SJSA1 (cell line): Measurements from ENCODE around the gene TTC13. TPM values are rescaled to one million over a fixed set of nuclear protein-coding genes. Genes with fewer than 3 reads are reported as not detected.
"Not testable (repeated sequence)": the region's sequence is repeated elsewhere in the genome, so short reads cannot be mapped to it uniquely, and the experiment has no call there.

Source experiments
- DNase-seq, 2 experiments: peaks; one replicate each; pipeline ENCODE4 v3.0.0-alpha.2; 2015 to 2020; ENCODE audit warnings: low spot score in 2 of 2, low read depth in 1 of 2
- H3K27ac ChIP-seq: fragments of 250-450 bp; sonication (Bioruptor Pico); 2 replicates; pipeline ENCODE4 v1.5.1; 2020; ENCODE audit warnings: mild to moderate bottlenecking, moderate library complexity
- H3K27me3 ChIP-seq: fragments of 250-450 bp; sonication (Bioruptor Pico); replicated peaks from 2 replicates; pipeline ENCODE4 v1.5.1; 2020; ENCODE audit warnings: mild to moderate bottlenecking, moderate library complexity
- H3K36me3 ChIP-seq: fragments of 250-450 bp; sonication (Bioruptor Pico); 2 replicates; pipeline ENCODE4 v1.5.1; 2020; ENCODE audit warnings: mild to moderate bottlenecking
- H3K4me1 ChIP-seq: fragments of 250-450 bp; sonication (Bioruptor Pico); replicated peaks from 2 replicates; pipeline ENCODE4 v1.6.1; 2021; ENCODE audit warnings: mild to moderate bottlenecking
- H3K4me3 ChIP-seq: fragments of 250-450 bp; sonication (Bioruptor Pico); 2 replicates; pipeline ENCODE4 v1.5.1; 2020; ENCODE audit warnings: mild to moderate bottlenecking
- H3K9me3 ChIP-seq: fragments of 250-450 bp; sonication (Bioruptor Pico); replicated peaks from 2 replicates; pipeline ENCODE4 v1.5.1; 2020; ENCODE audit warnings: mild to moderate bottlenecking
- total RNA-seq: library from RNA; depleted of rRNA; stranded (reverse); fragments of >200 nt; shearing (Covaris generic); gene quantifications from 2 replicates; pipeline ENCODE4 v1.2.3, GENCODE V29; 2014; rRNA removed

TTC13 gene
- total RNA-seq: 8.5 and 9.9 TPM in 2 replicates

DNA sequence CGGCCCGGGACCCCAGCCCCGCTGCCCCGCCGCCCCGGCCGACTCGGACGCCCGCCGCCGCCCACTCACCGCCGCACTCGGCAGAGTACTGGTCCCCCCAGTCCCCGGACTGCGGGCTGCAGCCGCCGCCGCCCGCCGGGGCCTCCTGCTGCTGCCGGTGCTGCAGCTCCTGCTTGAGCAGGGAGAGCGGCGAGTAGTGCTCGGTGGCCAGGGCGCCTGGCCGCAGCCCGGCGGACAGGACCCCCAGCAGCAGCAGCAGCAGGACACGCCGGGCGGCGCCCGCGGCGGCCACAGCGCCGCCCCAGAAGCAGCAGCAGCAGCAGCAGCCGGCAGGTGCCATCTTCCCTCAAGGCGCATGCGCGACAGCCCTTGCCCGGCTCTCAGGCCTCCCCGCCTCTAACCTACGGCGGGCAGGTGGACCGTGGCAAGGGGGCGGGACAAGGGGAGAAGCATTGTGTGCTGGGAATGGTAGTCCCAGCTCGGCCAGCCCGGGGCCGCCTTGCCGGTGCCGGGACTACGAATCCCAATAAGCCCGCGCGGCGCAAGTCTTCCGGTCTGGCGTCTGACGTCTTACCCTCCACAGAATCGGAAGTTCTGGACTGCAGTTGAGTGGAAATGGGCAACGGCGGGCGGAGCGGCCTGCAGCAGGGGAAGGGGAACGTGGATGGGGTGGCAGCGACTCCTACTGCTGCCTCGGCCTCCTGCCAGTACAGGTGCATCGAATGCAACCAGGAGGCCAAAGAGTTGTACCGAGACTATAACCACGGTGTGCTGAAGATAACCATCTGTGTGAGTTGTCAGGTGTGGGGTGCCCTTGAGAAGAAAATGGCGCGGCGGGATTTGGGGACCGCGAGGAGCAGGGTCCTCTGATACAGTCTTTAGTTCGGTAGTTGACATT is at the start of gene TTC13, which contains the start of gene ARV1:
Gene TTC13, minus strand, starts transcription at position 371 of the 898 bp plus-strand sequence. Its CDS starts 31 bp downstream, at position 340.
Gene ARV1, plus strand, starts transcription at position 604 of the 898 bp plus-strand sequence. Its CDS starts 12 bp downstream, at position 616.
- peak; percentile 95 to 98 for DNase-seq
- Histone ChIP-seq H3K4me3 (peak within 1 kb of the TSS; percentile 93), H3K9me3 (no peaks in the 10 kb centered on the region), H3K27ac (no peak within 1 kb of the TSS), H3K4me1 (peaks cover 13% of the 10 kb centered on the region), H3K27me3 (no peaks in the 10 kb centered on the region), H3K36me3 (peaks cover 10% of the 10 kb centered on the region)

- H3K36me3 ChIP-seq: no peaks in the 10 kb centered on the region
- H3K9me3 ChIP-seq: no peaks in the 10 kb centered on the region
- no peaks in the 10 kb centered on the region for H3K4me1 ChIP-seq
- DNase-seq: no peak
- H3K27ac ChIP-seq: no peak overlapping the region
- H3K27me3 ChIP-seq: no peaks in the 10 kb centered on the region
- H3K4me3 ChIP-seq: no peak overlapping the region
Observed at GRCh38 chr1:231027971-231028370, 49.3 kb upstream of the TTC13 start.

- Histone ChIP-seq H3K4me1 (no peaks in the 10 kb centered on the region), H3K36me3 (no peaks in the 10 kb centered on the region), H3K9me3 (no peaks in the 10 kb centered on the region), H3K27me3 (no peaks in the 10 kb centered on the region), H3K27ac (no peak overlapping the region), H3K4me3 (no peak overlapping the region)
- no peak for DNase-seq
Observed at GRCh38 chr1:231027136-231027925, 48.7 kb upstream of the TTC13 start.

GRCh38 chr1:231026576-231026975 is 47.9 kb upstream of the TTC13 start:
- Histone ChIP-seq H3K4me3 (no peak overlapping the region), H3K36me3 (no peaks in the 10 kb centered on the region), H3K9me3 (no peaks in the 10 kb centered on the region), H3K27ac (no peak overlapping the region), H3K27me3 (no peaks in the 10 kb centered on the region), H3K4me1 (peaks cover 4% of the 10 kb centered on the region)
- no peak for DNase-seq

DNA sequence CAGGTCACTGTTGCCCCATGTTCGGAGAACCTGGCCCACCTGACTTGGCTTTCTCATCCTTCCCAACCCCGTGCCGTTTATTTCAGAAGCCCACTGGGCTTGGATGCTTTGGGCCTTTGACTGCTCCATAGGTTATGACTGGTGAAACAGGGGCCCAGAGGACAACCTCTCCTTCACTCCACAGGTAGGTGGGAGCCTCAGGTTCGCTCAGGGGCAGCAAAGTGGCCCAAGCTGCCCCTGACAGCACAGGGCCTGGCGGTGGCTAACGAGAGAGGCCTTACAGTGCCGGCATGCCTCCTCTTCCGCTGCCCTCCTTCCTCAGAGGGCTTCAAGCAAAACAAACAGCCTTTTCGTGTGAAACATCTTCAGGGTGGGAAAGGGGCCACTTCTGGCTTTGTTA is 44.5 kb upstream of the TTC13 start:
- Histone ChIP-seq H3K36me3 (peaks cover 6% of the 10 kb centered on the region; the same call in 1 of the 2 replicates), H3K4me1 (peaks cover 22% of the 10 kb centered on the region), H3K27ac (no peak overlapping the region), H3K4me3 (no peak overlapping the region), H3K27me3 (no peaks in the 10 kb centered on the region), H3K9me3 (no peaks in the 10 kb centered on the region)
- DNase-seq: no peak

GRCh38 chr1:231022543-231022942 is 43.9 kb upstream of the TTC13 start:
- H3K4me1 ChIP-seq: peaks cover 22% of the 10 kb centered on the region
- H3K4me3 ChIP-seq, H3K36me3 ChIP-seq, H3K27me3 ChIP-seq, DNase-seq, H3K9me3 ChIP-seq, H3K27ac ChIP-seq: not testable (repeated sequence)

GRCh38 chr1:231021540-231022031 is 42.9 kb upstream of the TTC13 start:
- no peaks in the 10 kb centered on the region for H3K9me3 ChIP-seq
- H3K27me3 ChIP-seq: no peaks in the 10 kb centered on the region
- peak; percentile 23 to 45 for DNase-seq
- peaks cover 9% of the 10 kb centered on the region; the same call in 1 of the 2 replicates for H3K36me3 ChIP-seq
- peaks cover 22% of the 10 kb centered on the region for H3K4me1 ChIP-seq
- H3K4me3 ChIP-seq: no peak overlapping the region
- H3K27ac ChIP-seq: no peak overlapping the region

DNA sequence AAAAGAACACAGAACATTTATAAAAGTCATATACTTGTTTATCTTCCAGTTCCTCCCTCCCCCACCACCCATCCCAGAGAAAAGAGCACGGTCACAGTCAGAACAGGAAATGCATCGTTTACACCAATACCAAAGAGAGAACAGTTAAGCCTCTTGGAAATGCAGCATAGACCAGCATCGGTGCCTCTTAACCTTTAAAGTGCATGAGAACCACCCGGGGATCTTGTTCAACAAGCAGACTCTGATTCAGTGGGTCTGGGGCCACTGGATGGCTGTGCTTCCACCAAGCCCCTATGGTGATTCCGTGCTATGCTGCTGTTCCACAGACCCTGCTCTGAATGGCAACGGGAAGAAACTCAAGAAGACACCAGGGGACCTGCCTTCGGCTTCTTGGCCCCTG is 42.2 kb upstream of the TTC13 start:
- Histone ChIP-seq H3K4me3 (no peak overlapping the region), H3K9me3 (no peaks in the 10 kb centered on the region), H3K27ac (0 out of 2 replicates have a peak overlapping the region, but pooled peaks have one; percentile 40), H3K36me3 (peaks cover 9% of the 10 kb centered on the region; the same call in 1 of the 2 replicates), H3K4me1 (peaks cover 22% of the 10 kb centered on the region), H3K27me3 (no peaks in the 10 kb centered on the region)
- DNase-seq: peak; percentile 33 to 34

DNA sequence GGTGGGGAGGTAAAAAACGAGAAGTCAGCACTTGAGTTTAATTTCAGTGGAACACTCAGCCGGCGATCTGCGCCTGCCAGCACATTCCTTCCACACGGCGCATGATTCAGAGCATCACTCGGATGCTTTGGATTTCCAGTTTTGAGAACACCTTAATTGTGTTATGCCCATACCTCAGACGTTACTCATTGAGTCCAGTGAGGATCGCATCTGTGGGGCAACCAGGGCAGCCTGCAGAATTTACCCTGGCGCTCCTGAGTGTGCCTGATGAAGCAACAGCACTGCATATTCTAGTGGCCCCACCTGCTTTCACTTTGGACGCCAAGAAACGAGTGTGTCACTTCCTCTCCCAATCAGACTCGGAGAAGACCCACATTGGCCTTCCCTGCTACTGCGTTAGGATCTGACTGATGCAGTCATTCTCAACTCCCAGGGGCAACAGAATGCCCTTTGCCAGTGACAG is 41.5 kb upstream of the TTC13 start:
- no peak overlapping the region for H3K4me3 ChIP-seq
- H3K36me3 ChIP-seq: peaks cover 9% of the 10 kb centered on the region; the same call in 1 of the 2 replicates
- 0 out of 2 replicates have a peak overlapping the region, but pooled peaks have one; percentile 40 for H3K27ac ChIP-seq
- H3K4me1 ChIP-seq: peaks cover 22% of the 10 kb centered on the region
- no peaks in the 10 kb centered on the region for H3K9me3 ChIP-seq
- H3K27me3 ChIP-seq: no peaks in the 10 kb centered on the region
- no peak for DNase-seq

DNA sequence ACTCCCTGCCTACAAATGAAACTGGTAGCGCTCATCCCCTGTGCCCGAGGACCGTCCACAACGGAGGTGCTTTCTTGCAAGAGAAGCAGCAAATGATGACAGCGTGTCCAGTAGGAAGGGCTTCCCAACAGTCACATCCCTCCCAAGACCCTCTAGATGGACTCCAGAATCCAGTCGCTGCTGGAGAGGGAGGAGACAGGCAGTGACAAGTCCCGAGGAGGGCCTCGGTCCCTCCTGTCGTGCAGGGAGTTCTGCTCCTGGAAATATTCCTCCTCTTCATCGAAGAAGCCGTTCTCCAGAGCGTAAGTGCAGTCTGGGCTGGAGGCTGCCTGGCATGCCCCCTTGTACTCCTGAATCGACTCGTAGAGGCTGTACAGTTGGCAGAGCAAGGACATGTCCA is 41.0 kb upstream of the TTC13 start:
- no peaks in the 10 kb centered on the region for H3K9me3 ChIP-seq
- no peaks in the 10 kb centered on the region for H3K27me3 ChIP-seq
- DNase-seq: no peak
- H3K4me1 ChIP-seq: peaks cover 22% of the 10 kb centered on the region
- no peak overlapping the region for H3K4me3 ChIP-seq
- H3K36me3 ChIP-seq: peaks cover 9% of the 10 kb centered on the region; the same call in 1 of the 2 replicates
- H3K27ac ChIP-seq: no peak overlapping the region

DNA sequence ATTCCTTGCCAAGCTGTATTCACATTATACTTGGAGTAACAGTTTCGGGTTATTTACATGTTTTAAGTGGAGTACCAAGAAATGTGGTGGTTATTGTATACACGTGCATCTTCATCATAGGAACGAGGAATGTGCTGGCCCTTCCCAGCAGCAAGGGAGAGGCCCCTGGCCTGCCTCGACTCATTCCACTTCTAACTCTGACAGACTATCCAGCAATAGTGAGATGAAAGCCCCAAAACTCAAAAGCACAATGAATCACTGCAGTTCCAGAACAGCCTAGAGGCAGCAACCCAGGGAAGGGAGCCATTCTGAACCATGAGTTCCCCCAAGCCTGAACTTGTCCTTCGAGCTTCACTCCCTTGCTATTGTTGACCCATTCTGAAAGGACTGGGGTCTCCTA is 38.3 kb upstream of the TTC13 start:
- Histone ChIP-seq H3K9me3 (no peaks in the 10 kb centered on the region), H3K27me3 (no peaks in the 10 kb centered on the region), H3K36me3 (peaks cover 9% of the 10 kb centered on the region; the same call in 1 of the 2 replicates), H3K4me1 (peaks cover 22% of the 10 kb centered on the region), H3K4me3 (no peak overlapping the region), H3K27ac (no peak overlapping the region)
- no peak for DNase-seq

GRCh38 chr1:231016234-231016633 is 37.6 kb upstream of the TTC13 start:
- peaks cover 9% of the 10 kb centered on the region; the same call in 1 of the 2 replicates for H3K36me3 ChIP-seq
- H3K27me3 ChIP-seq: no peaks in the 10 kb centered on the region
- peaks cover 15% of the 10 kb centered on the region for H3K4me1 ChIP-seq
- H3K9me3 ChIP-seq: no peaks in the 10 kb centered on the region
- H3K27ac ChIP-seq: no peak overlapping the region
- no peak for DNase-seq
- H3K4me3 ChIP-seq: no peak overlapping the region

- peaks cover 4% of the 10 kb centered on the region; the same call in 1 of the 2 replicates for H3K36me3 ChIP-seq
- H3K4me1 ChIP-seq: no peaks in the 10 kb centered on the region
- H3K9me3 ChIP-seq: no peaks in the 10 kb centered on the region
- H3K27me3 ChIP-seq: no peaks in the 10 kb centered on the region
- no peak overlapping the region for H3K4me3 ChIP-seq
- no peak for DNase-seq
- no peak overlapping the region for H3K27ac ChIP-seq
Observed at GRCh38 chr1:231013391-231014015, 34.8 kb upstream of the TTC13 start.
